Measurements from ENCODE around the gene ACSL1.
"Not testable (repeated sequence)": the region's sequence is repeated elsewhere in the genome, so short reads cannot be mapped to it uniquely, and the experiment has no call there.

ACSL1 gene

DNA sequence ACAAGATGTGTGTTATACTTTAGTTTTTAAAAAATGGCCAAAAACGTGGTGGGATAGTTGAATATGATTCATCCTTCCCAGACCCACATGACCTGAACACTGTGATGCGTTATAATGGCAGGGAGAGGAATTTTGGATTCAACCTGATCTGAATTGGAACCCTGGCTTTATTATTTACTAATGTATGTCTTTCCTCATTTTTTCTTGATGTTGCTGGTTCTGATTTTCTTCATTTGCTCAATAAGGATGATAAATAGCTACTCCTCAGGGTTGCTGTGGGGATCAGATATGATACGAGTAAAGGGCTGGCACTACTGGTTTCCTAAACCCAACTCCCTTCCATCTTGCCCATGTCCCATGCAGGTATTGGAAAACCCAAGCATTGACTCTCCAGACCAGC is 24.2 kb upstream of the ACSL1 start:
- ATAC-seq, result no peak
- no peak overlapping the region for H3K27ac Mint-ChIP-seq
- H3K9me3 Mint-ChIP-seq, result no peaks in the 10 kb centered on the region
- H3K4me1 Mint-ChIP-seq, result peaks cover 11% of the 10 kb centered on the region
- DNase-seq, result no peak
- no peak overlapping the region for H3K4me3 Mint-ChIP-seq
- H3K27me3 Mint-ChIP-seq, result no peaks in the 10 kb centered on the region

DNA sequence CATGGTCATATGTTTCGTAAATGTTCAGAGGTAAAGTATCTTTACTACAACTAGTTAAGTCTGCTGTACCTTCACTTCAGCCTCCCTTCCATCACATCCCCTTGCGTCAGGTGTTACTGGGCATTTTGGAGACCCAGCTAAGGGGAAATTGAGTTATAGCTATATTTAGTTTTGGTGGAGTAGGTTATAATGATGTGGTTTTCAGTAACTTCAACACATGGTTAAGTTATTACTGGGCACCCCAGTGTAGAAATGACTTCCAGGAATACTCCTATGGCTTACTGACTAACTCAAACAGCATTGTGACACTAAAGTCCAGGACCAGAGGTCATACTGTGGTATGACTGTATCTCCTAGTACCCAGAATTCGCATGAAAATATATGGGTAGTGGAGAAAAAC is 23.4 kb upstream of the ACSL1 start:
- peak overlapping the region in 1 of 2 donors; percentile 36 for H3K4me3 Mint-ChIP-seq
- peaks cover 3% of the 10 kb centered on the region for H3K4me1 Mint-ChIP-seq
- no peaks in the 10 kb centered on the region for H3K27me3 Mint-ChIP-seq
- DNase-seq (no peak), ATAC-seq (peak; percentile 70)
- no peaks in the 10 kb centered on the region for H3K9me3 Mint-ChIP-seq
- no peak overlapping the region for H3K27ac Mint-ChIP-seq

DNA sequence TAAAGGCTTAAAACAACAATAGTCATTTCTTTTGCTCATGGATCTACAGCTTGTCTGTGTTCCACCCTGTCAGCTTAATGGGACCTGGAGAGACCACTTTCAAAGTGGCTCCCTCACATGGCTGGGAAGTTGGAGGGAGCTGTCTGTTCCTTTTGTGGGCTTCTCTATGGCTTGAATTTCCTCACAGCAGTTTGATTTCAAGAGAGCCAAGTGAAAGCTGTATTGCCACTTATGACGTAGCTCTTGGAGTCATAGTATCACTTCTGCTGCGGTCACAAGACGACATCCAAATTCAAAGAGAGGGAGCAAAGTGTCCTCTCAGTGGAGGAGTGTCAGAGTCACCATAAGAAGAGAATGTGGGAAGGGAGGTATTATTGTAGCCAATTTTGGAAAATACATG is 22.7 kb upstream of the ACSL1 start:
- Mint-ChIP-seq H3K4me1 (no peaks in the 10 kb centered on the region), H3K4me3 (peak overlapping the region in 1 of 2 donors; percentile 10), H3K27ac (no peak overlapping the region), H3K9me3 (no peaks in the 10 kb centered on the region), H3K27me3 (no peaks in the 10 kb centered on the region)
- no peak for DNase-seq
- ATAC-seq, result no peak

DNA sequence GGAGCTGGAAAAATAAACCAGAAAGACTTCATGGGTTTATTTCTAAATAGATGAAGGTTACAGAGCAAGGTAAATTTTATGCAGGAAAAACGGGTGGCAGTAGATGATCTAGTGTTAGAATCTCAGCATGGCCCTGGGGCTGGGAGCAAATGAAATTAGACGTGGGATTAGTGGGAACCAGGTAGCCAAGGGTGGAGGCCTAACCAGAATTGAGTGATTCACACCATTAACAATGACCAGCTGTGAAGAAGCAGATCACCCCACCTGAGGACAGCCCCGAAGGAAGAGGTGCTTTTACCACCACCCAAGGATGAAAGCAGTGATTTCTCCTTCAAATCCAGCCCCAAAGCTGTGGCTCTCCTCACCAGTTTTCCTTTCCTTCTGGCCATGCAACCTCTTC is 20.8 kb upstream of the ACSL1 start:
- H3K27me3 Mint-ChIP-seq, result peaks cover 6% of the 10 kb centered on the region
- ATAC-seq (no peak), DNase-seq (no peak)
- no peaks in the 10 kb centered on the region for H3K9me3 Mint-ChIP-seq
- no peak overlapping the region for H3K4me3 Mint-ChIP-seq
- H3K4me1 Mint-ChIP-seq, result no peaks in the 10 kb centered on the region
- H3K27ac Mint-ChIP-seq, result no peak overlapping the region

DNA sequence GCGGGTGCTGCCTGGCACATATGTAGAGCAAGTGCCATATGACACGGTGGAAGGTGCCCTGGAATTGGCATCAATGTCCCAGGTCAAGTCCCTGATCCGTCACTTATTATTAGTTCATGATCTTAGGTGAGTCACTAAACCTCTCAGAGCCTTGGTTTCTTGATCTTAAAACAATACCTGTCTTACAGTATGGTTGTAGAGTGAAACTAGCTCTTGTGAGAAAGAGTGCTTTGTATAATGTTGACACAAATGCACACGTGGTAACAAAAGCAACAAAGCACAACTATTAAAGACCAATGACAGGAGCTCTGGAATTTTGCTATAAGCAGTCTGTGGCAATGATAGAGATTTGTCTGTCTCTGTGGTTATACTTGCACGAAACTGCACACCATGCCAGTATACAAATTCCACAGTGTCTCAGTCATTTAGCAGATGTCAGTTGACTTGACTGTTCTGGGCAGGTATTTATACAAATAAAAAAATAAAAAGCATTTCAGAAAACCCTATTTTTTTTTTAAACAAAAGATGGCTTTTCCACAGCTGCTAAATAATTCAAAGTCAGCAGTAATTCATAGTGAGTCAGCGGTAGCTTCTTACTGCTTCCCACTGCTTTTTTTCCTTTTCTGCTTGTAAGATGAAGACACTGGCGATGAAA is 19.7 kb upstream of the ACSL1 start:
- peak; percentile 50 for ATAC-seq
- Mint-ChIP-seq H3K27me3 (peaks cover 6% of the 10 kb centered on the region), H3K4me1 (no peaks in the 10 kb centered on the region), H3K4me3 (no peak overlapping the region), H3K9me3 (no peaks in the 10 kb centered on the region), H3K27ac (no peak overlapping the region)
- no peak for DNase-seq

DNA sequence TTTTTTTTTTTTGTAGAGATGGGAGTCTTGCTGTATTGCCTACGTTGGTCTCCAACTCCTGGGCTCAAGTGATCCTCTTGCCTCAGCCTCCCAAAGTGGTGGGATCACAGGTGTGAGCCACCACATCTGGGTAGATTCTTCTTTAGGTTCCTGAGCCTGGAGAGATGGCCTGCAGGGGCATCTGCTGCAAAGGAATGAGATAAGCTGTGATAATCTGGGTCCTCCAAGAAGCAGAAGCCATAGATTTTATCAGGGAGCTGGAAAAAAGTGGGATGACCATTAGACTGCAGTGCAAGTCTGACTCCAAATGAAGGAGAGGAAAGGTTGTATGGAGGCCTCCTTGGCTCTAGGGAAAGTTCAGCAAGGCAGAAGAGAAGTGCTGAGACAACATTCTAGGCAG is 19.0 kb upstream of the ACSL1 start:
- ATAC-seq, result no peak
- H3K27ac Mint-ChIP-seq, result no peak overlapping the region
- no peaks in the 10 kb centered on the region for H3K9me3 Mint-ChIP-seq
- no peak overlapping the region for H3K4me3 Mint-ChIP-seq
- H3K4me1 Mint-ChIP-seq, result no peaks in the 10 kb centered on the region
- DNase-seq, result no peak
- peaks cover 6% of the 10 kb centered on the region for H3K27me3 Mint-ChIP-seq

DNA sequence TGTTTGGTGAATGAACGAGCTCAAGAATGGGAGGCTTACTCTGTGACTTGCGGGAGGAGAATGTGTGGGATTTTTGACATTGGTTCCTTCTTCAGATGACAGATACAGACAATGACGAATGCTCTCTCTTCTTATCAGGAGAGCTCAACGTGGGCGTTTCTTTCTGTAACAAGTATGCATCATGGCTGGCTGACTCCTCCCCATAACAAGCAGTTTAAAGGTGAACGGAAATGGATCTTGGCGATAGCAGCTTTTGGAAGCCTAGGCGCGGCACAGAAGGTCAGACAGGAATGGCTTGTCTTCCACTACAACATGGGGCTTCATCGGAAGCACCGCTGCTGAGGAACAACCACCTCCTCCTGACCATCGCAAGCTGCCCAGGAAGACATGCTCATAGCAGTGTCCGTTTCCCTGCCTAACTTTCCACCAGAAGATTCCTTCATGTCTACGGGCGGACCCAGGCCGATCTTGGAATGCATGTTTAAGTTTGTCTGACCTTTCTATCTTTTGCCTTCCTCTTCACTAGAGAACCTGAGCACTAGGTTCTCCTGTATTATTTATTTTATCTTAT is 18.3 kb upstream of the ACSL1 start:
- Mint-ChIP-seq H3K4me1 (no peaks in the 10 kb centered on the region), H3K4me3 (no peak overlapping the region), H3K27ac (no peak overlapping the region), H3K9me3 (no peaks in the 10 kb centered on the region), H3K27me3 (peaks cover 6% of the 10 kb centered on the region)
- ATAC-seq (no peak), DNase-seq (no peak)

DNA sequence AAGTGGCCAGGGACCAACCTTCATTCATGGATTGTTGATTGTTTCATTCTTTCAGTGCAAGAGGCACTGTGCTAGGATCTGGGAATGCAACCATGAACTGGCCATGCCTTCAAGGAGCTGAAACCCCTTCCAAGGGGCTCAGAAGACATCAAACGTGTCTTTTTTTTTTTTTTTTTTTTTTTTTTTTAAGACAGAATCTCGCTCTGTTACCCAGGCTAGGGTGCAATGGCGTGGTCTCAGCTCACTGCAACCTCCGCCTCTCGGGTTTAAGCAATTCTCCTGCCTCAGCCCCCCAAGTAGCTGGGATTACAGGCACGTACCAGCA is 13.3 kb upstream of the ACSL1 start:
- H3K27me3 Mint-ChIP-seq, H3K27ac Mint-ChIP-seq, DNase-seq, ATAC-seq, H3K4me3 Mint-ChIP-seq, H3K9me3 Mint-ChIP-seq, H3K4me1 Mint-ChIP-seq: not testable (repeated sequence)

DNA sequence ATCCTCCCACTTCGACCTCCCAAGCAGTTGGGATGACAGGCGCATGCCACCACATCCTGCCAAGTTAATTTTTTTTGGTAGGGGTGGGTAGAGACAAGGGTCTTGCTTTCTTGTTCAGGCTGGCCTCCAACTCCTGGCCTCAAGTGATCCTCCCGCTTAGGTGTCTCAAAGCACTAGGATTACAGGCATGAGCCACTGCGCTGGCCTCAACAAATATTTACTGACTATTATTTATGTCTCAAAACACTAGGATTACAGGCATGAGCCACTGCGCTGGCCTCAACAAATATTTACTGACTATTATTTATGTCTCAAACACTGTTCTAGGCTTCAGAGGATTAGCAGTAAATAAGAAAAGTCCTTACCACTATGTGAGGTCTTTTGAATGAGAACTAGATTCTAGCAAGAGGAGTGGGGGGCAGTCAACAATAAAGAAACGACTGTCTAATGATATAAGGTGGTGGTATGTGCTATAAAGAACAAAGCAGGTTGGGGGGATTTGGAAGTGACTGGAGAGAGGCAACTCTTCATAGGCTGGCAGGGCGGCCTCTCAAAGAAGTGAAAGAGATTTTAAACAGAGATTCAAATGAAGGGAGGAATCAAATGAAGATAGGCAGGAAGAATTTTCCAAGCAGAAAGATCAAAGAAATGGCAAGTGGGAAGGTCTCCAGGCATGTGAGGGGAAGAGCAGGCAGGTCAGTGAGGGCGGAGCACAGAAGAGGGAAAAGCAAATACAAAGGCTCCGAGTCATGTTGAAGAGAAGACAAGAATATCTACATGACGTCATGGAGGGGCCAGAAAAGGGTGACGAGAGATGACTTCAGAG is 12.7 kb upstream of the ACSL1 start:
- H3K4me1 Mint-ChIP-seq, result no peaks in the 10 kb centered on the region
- no peak for DNase-seq
- no peaks in the 10 kb centered on the region for H3K9me3 Mint-ChIP-seq
- no peak overlapping the region for H3K27ac Mint-ChIP-seq
- H3K4me3 Mint-ChIP-seq, result no peak overlapping the region
- ATAC-seq, result no peak
- peaks cover 6% of the 10 kb centered on the region for H3K27me3 Mint-ChIP-seq

DNA sequence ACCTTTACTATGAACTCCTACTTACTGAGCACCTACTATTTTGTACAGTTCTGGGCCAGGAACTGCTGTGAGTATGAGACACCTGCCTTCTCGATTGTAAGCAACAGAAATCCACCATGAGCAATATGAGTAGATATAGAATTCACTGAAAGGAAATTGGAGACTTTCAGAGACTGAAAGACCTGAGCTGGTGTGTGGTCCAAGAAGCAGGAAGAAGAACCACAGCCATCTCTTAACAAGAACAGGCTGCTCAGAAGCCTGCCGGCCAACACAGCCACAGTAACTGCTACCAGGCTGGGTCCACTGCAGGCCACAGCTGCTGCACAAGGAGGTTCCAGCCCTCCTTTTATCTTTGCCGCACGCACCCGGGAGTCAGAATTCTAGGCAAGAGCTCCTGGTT is 10.8 kb upstream of the ACSL1 start:
- H3K9me3 Mint-ChIP-seq, result no peaks in the 10 kb centered on the region
- no peak overlapping the region for H3K27ac Mint-ChIP-seq
- no peak for DNase-seq
- peak; percentile 64 for ATAC-seq
- no peaks in the 10 kb centered on the region for H3K27me3 Mint-ChIP-seq
- H3K4me1 Mint-ChIP-seq, result no peaks in the 10 kb centered on the region
- no peak overlapping the region for H3K4me3 Mint-ChIP-seq

DNA sequence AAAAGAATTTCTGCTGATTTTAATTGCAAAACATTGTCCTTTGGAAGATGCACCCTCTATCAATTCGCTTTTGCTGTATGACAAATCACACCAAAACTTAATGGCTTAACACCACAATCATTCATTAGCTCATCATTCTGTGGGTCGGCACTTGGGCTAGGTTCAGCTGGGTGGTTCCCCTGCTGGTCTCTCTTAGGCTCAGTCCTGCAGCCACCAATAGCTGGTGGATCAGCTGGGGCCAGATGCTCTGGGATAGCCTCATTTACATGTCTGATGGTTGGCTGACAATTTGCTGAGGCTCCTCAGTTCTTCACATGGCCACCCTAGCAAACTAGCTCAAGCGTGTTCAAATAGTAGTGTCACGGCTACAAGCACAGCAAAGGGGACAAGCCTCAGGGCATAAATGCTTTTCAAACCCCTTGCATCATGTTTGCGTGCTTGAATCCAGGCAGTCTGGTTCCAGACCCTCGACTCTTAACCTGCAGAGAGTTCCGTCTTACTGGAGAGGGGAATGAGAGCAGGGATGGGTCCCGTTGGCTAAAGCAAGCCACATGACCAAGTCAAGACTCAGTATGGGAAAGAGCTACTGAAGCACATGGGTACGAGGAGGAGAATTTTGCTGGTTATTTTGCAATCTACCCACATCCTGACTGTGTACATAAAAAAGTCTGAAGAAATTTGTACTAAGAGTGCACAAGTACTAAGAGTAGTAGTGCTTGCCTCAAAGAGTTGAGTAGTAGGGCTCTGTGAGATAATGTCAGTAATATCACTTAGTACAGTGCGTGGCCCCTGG is 7.5 kb upstream of the ACSL1 start:
- peak; percentile 41 for ATAC-seq
- Mint-ChIP-seq H3K9me3 (no peaks in the 10 kb centered on the region), H3K27me3 (no peaks in the 10 kb centered on the region), H3K4me3 (no peak overlapping the region), H3K4me1 (no peaks in the 10 kb centered on the region), H3K27ac (no peak overlapping the region)
- DNase-seq, result no peak

DNA sequence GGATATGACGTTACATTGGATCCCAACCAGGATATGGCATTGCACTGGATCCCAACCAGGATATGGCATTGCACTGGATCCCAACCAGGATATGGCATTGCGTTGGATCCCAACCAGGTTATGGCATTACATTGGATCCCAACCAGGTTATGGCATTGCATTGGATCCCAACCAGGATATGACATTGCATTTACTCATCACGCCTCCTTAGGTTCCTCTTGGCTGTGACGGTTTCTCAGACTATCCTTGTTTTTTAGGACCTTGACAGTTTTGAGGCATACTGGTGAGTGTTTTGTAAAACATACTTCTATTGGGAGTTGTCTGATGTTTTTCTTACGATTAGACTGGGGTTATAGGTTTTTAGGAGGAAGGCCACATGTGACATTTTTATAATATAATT is 5.4 kb upstream of the ACSL1 start:
- Mint-ChIP-seq H3K4me3 (no peak overlapping the region), H3K27me3 (no peaks in the 10 kb centered on the region), H3K9me3 (no peaks in the 10 kb centered on the region), H3K4me1 (peaks cover 13% of the 10 kb centered on the region), H3K27ac (no peak overlapping the region)
- ATAC-seq (no peak), DNase-seq (no peak)

DNA sequence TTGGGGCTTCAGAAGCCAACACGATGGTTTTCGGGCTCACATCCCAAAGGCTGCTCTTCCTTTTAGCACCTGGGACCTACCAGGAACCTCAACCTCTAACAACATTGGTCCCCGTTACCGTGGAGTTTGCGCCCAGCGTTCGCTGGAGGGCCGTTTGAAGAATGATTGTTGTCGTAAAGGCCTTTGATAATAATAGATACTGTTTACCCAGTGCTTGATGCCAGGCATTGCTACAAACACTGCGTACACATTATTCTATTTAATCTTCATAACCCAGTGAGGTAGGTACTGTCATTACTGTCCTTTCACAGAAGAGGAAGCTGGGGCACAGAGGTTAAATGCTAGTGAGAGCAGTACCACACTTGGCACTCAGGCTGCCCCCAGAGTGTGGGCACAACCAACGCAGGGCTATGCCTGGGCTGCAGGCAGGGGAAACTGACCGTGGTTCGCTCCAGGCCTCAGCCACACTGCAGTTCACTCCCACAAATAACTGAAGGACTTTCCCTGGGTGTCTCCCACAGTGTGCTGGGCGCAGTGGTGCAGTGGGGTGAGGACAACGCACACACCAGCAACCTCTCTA is 1.0 kb upstream of the ACSL1 start:
- DNase-seq, result peak in 1 of 2 donors; percentile 35
- Mint-ChIP-seq H3K27ac (peak overlapping the region; percentile 90 to 94), H3K27me3 (no peaks in the 10 kb centered on the region), H3K4me3 (peak overlapping the region; percentile 91 to 97), H3K9me3 (no peaks in the 10 kb centered on the region), H3K4me1 (peaks cover 45% of the 10 kb centered on the region)
- ATAC-seq, result peak; percentile 44

DNA sequence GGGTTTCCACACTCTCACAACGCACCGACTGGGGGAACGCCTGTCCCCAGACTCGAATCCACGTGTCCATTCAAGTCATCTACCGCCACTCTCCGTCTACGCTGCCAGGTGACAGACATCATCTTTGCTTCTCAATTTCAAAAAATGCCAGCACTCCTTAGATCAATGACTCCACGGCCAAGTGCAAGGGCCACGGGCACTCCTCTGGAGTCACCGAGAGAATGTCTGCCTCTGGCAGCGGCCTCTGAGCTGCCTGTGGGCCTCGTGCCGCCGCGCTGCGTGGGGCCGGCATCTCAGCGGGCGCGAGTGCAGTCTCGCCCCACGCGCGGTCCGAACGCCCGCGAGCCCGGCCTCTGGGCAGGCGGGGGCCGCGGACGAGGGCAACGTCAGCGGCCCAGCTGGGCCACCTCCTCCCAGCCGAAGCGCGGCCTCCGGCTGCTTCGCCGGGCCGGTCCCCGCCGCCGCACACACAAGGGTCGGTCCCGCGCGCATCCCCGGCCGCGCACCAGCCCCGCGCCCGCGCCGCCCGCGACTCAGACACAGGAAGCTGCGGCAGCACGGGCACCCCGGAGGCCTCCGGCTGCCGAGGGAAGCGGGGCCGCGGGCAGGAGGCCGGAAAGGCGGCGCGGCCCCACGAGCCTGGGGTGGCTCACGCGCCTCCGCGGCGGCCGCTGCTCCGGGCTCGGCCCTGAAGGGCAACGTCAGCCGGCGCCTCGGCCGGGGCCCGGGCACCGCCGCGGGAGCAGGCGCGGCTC is 450 bp downstream of the ACSL1 start:
- H3K27me3 Mint-ChIP-seq, result no peaks in the 10 kb centered on the region
- ATAC-seq, result peak; percentile 65
- peak overlapping the region; percentile 90 to 97 for H3K4me3 Mint-ChIP-seq
- H3K9me3 Mint-ChIP-seq, result no peaks in the 10 kb centered on the region
- peak in 1 of 2 donors; percentile 58 for DNase-seq
- peak overlapping the region; percentile 40 to 86 for H3K27ac Mint-ChIP-seq
- H3K4me1 Mint-ChIP-seq, result peaks cover 45% of the 10 kb centered on the region

DNA sequence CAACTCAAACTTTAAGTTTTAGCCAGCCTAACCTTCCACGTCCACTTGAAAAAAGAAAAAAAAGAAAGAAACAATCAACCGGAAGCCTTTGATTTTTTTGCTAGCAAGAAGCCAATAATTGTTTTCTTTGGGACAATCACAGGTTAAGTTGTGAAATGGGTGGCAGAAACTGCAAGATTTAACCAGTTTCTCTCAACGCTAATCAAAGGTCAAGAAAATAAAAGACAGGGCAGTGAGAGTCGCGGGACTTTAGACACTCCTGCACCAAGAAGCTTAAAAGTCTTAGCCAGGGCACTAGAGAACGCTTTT is 1.0 kb downstream of the ACSL1 start:
- DNase-seq (no peak), ATAC-seq (no peak)
- peak overlapping the region; percentile 86 to 87 for H3K27ac Mint-ChIP-seq
- H3K4me3 Mint-ChIP-seq, result peak overlapping the region; percentile 81 to 90
- no peaks in the 10 kb centered on the region for H3K9me3 Mint-ChIP-seq
- no peaks in the 10 kb centered on the region for H3K27me3 Mint-ChIP-seq
- H3K4me1 Mint-ChIP-seq, result peaks cover 45% of the 10 kb centered on the region
